Sigmoid colon (tissue), 4 donors: ENCODE measurements around the gene ASPHD1.

Experiments used
- CTCF ChIP-seq, 4 experiments: fragments of 450-650 bp in 3 of 4; fragments of 200-600 bp in 1 of 4; IDR thresholded peaks; one replicate each; pipeline ENCODE4 v1.5.1; 2016 to 2019; ENCODE audit warnings: antibody characterized with exemption in 4 of 4, mild to moderate bottlenecking in 3 of 4, moderate library complexity in 2 of 4
- EP300 ChIP-seq, 4 donors: sonication (generic); formaldehyde crosslinking; IDR thresholded peaks; one replicate each; pipeline ENCODE4 v1.6.1; 2017; ENCODE audit warnings: antibody characterized with exemption in 4 of 4
- POLR2A ChIP-seq, 2 donors: fragments of 450-650 bp; IDR thresholded peaks; one replicate each; pipeline ENCODE4 v1.6.1; 2016; ENCODE audit warnings: antibody characterized with exemption in 2 of 2, mild to moderate bottlenecking in 2 of 2, moderate library complexity in 2 of 2
- POLR2AphosphoS5 ChIP-seq, 4 donors: sonication (generic); formaldehyde crosslinking; IDR thresholded peaks; one replicate each; pipeline ENCODE4 v1.6.1; 2017; ENCODE audit warnings: antibody characterized with exemption in 4 of 4

- TF ChIP-seq EP300 (IDR thresholded peaks at IDR 0.05) (no peak), CTCF (IDR thresholded peaks at IDR 0.05) (no peak), POLR2A (IDR thresholded peaks at IDR 0.05) (no peak), POLR2AphosphoS5 (IDR thresholded peaks at IDR 0.05) (no peak)
Measured at GRCh38 chr16:29876594-29877249, 23.6 kb upstream of the ASPHD1 start.
